Activated T-cell treated with anti-CD3 and anti-CD28 coated beads for 24 hours (primary cell): Measurements from ENCODE around the gene LGR5.

Source experiments
- DNase-seq: peaks from one replicate; pipeline ENCODE4 v3.0.0-alpha.2; 2020; ENCODE audit warnings: low read depth

Gene LGR5

DNA sequence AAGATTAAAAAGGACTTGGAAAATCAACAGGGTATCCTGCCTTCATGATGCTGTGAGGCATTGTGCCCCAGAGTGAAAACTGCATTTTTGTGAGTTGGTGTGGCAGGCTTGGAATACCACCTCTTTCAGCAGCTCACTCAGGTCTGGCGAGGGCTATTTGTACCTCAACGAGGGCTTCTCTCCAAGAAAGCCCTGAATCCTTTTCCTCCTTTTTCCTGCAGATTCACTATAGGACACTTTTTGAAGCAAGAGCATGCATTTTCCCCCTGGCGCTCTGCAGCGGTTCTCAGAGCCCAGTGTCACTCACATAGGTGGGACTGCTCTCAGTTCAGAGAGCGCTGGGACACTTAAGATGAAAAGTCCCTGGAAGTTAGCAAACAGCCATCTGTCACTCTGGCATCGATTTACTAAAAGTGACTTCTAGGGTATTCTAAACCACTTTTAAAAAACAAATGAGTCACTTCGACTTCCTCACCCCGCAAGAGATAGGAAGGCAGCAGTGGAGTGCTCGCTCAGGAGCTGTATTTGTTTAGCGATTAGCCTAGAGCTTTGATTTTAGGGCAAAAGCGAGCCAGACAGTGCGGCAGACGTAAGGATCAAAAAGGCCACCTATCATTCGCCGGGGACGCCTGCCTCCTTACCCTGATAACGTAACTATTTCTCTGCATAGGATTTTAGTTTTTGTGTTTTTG lies 782 bp upstream of the LGR5 start:
- DNase-seq = no peak

DNA sequence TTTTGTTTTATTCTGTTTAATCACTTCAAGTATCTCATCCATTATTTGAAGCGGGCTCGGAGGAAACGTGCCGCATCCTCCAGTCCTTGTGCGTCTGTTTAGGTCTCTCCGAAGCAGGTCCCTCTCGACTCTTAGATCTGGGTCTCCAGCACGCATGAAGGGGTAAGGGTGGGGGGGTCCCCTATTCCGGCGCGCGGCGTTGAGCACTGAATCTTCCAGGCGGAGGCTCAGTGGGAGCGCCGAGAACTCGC lies 311 bp upstream of the LGR5 start:
- DNase-seq = no peak

DNA sequence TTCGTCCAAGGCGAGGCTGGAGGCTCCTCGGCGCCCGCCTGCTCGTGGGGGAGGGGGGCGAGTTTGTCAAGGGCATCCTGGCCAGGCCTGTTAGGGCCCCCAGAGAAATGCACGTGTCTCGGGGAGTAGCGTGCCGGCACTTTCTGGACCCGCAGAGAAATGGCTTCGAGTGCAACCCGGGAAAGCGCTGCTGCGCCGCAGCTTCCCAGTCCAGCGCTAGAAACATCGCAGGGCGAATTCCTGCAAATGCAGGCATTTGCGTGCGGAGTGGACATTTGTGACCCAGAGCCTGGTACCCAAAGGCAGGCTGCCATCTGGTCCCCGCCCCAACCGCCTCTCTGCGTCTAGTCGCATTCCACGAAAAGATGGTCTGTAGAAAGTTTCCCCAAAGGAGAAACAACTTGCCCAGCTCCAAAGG lies 756 bp downstream of the LGR5 start:
- no peak for DNase-seq

DNA sequence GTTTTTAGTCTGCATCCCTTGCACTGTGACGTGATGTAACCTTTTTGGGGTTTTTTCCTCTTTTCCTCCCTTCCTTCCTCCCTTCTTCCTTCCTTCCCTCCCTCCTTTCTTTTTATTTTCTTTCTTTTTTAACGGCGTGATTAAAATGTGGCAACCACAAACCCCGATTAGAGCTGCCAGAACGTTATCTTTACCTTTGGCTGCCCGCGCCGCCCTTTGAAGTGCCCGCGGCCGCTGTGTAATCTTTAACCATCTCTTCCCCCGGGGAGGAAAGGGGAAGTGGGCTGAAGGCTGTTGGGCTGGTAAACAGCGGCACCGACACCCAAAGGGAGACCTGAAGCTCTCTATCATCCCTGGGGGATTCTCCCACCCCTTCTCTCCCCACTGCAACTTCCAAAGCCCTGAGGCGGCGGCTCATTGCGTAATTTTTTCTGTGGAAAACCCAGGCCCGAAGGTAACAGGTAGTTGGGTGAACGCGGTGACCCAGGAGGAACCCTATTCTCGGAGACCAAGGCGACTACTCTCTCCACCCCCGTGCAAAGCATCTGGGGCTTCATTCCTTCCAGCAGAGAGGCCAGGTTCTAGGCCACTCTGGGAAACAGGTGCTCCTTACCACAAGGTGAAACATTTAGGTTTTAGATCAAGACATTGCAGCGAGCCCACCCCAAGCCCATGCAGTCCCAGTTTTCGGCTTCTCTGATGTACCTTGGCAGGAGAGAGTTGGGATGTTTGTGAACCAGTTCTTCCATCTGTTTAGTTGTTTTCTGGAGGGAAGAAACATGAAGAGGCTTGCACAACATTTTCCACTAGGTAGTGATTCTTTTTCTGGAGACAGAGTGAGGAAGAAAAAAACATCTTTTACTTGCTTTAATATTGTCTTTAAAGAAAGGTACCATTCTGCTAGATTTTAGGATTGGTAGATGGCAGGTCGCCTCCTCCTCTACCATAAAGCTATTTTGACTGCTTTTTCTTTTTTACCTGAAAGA lies 1.5 kb downstream of the LGR5 start:
- no peak for DNase-seq

DNA sequence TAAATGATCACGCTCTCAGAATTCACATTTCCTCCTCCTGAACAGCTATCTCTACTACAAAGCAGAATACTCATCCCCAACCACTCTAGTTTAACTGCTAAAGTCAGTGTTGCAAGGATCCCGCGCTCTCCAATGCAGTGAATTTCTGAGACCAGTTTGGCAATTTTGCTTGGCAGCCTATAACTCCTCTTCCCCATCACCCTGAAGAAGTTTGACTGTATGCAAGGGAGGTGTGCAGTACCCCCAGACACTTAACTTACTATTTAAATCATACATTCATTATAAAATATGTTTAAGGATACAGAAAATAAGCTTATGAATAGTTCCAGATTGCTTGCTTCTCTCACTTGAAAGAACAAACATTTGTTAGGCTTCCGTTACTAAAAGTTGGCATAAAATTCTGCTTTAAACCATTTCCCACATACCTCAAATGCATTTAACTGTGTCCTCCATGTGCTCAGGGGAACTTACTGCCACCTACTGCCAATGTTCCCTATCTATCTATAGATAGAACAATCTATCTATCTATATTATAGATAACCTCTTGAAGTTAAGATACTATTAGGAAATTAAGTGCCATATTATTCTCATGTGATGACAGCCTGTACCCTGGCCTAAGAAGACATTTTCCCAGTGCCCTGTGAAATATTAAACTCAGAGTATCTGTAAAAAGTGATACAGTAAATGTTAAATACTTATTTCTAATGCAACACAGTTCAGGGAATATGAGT lies 2.4 kb downstream of the LGR5 start:
- DNase-seq = no peak

DNA sequence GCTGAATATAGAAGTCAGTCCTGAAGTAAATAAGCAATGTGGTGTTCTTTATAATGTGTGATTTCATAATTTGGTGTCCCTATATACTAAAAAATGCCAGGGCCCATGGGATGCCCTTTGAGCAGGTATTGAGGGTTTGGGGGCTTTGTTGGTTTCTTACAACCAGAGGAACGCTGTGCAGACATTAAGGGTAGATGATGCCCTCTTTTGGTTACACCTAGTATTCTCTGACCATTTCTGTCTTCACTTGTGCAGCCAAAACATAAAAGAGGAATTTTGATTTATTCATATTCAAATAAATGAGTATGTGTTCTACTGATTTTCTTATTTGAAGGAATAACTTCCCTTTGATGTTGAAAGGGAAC lies 3.0 kb downstream of the LGR5 start:
- no peak for DNase-seq

DNA sequence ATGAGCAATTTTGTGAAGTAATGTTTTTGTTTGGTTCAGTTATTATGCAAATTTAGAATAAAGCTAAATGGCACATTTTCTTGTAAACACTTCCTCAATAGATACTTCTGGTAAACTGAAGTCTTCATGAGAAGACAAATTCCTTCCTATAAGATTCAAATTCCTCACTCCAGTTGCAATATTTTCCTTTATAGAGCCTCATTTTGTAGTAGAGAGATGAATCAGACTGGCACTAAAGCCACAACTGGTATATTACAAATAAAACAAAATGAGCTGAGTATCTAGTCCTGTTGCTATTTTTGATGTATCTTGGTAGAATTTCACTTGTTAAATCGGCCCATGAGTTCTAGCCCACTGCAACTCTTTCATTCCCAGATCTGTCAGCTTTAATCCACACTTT lies 5.5 kb downstream of the LGR5 start:
- no peak for DNase-seq

DNA sequence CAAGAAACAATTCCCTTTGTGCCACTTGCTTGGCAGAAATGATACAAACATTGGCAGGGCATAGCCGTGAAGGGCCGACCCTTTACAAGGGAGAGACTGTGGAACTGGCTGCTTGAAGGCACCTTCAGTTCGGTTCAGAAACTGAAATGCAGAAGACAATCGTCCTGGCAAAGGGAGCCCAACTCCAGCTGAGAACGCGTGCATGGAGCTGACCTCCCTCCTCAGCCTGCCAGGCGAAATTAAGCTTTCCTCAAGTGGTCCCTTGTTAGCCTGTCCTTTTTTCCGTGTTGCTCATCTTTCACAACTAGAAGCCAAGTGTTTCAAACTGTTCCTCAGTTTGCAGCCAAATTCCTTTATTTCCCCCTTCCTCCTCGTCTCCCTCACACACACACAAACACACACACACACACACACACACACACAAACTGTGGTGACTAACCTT lies 8.1 kb downstream of the LGR5 start:
- no peak for DNase-seq

DNA sequence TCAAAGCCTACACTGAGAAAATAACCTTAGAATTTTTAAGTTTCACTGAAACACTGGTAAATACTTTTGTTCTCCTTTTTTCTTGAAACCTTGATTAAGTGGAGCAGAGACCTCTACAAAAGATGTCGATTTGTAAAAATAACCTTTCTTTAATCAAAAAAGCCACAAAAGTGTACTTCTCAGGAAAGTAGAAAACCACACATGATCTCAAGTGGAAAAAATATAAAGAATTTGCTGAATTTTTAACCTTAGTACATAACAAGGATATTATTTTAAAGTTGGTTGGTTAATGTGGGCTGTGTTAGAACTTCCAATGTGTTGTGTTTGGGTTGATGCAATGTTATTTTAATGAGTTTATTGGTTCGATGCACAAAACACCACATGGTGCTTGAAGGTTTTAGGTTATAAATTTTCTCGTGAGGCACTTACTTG lies 8.6 kb downstream of the LGR5 start:
- DNase-seq = no peak

DNA sequence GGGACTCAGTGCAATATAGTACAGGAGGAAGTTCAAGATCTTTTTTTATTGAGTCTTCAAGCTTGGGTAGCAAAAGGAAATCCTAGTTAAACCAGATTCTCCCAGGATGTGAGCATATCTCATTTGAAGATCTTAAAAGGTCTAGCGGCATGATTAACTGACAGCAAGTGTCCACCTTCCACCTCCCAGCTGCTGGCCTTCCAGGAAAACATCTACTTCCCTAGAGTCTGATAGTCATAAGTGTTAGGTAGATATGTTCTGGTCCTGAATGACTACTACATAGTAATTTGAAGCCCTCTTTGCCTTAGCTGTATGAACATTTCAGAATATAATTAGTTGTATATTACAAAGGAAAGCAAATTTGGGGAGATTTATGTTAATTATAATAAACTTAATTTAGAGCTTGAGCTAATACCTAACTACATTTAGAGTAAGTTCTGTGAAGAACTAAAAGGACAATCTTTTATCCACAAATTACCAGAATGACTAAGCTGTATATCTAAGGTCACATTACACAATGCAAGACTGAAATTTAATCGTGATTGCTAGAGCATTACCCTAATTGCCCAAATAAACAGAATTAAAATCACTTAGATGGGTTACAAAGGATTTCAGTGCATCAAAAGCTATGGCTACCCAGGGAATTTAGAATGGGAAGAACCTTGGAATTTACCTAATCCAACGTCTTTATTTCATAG lies 9.9 kb downstream of the LGR5 start:
- no peak for DNase-seq

DNA sequence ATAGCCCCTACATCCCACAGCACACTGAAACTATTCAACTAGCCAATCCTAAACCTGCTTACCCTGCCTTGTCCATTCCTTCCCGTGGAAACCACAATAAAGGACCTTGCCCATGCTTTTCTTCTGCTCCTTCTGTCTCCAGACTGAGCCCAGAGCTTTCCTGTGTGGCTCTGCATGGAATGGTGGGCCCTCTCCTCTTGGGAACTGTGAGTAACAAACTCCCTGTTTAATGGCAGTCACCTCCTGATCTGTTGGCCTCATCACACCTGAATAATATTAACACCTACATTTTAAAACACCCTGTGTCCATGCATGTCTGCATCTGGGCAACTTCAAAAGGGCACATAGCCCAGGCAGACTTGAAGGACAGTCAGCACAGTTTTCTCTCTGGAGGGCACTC lies 12.4 kb downstream of the LGR5 start:
- no peak for DNase-seq

DNA sequence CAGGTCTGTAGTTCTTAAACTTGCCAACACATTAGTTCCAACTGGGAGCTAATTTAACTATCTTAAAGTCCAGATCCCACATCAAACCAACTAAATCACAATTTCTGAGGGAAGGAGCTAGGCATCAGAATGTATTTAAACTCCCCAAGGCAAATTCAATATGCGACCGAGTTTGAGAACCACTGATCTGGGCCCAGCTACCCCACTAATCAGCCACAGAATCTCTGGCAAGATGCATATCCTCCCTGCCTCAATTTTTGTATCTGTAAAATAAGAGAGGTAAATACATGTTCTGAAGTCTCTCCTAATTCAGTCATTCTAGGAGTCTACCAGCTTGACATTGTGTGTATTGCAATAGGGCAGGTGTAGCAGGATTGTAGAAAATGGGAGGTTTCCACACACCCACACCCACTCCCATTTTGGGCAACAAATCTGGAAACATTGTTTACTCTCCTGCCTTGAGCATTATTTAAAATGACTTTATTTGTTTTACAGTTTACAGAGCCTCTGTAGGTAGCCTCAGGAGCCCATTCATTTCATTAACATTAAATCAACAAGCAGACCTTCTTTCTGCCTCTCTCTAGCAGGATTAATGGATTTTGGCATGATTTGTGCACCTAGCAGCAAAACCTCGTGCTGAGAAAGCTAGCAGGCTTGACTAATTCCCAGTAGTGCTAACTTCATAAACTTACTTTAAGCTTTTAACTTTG lies 15.6 kb downstream of the LGR5 start:
- DNase-seq = no peak

DNA sequence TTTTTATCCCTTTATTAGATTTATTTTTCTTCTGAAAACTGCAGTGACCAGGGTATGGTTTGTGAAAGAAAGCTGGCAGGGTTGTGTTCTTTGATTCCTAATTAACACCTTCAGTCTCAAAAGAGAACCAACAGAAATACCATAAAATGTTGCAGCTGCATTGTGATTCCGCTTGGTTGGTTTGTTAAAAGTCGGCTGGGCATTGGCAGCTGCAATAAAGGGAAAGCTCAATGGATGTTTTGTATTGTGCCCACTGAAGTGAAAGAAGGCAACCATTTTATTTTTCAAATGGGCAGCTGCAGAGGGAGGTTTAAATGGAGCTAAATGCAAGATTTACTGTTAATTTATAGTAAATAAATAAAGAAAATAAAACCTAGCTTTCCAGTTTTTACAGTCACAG lies 16.7 kb downstream of the LGR5 start:
- no peak for DNase-seq

DNA sequence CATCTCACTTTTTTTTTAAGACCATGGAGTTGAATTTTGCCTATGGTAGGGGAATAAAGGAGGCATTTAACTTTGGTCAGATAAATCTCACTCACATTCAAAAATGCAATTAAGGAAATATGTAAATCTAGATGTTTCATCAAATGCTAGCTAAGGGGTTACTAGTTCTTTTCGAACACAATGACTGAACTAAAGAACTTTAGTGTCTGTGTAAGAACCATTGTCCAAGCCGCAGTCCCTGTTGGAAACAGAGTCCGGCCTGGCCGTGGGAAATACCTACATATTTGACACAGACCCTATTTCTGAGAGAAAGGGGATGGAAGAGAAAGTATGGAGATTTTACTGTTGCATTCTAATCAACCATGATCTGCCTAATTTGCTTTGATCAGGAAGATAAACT lies 17.4 kb downstream of the LGR5 start:
- no peak for DNase-seq

DNA sequence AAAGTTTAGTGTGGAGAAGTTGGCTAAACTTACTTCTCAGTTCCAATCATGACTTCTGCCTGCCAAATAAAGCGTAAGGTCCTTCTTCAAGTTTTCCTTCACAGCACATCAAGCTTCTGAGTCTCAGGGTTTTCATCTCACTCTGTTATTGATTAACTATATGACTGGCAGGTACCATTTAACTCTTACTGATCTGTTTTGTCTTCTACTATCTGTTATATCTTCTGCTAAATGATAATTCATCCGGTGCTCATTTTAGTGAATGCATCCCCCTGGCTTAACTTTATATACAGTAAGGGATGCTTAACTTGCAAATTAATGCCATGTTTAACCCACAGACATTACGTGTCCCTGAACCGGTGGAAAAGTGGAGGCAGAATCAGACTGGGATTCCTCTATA lies 20.7 kb downstream of the LGR5 start:
- no peak for DNase-seq

DNA sequence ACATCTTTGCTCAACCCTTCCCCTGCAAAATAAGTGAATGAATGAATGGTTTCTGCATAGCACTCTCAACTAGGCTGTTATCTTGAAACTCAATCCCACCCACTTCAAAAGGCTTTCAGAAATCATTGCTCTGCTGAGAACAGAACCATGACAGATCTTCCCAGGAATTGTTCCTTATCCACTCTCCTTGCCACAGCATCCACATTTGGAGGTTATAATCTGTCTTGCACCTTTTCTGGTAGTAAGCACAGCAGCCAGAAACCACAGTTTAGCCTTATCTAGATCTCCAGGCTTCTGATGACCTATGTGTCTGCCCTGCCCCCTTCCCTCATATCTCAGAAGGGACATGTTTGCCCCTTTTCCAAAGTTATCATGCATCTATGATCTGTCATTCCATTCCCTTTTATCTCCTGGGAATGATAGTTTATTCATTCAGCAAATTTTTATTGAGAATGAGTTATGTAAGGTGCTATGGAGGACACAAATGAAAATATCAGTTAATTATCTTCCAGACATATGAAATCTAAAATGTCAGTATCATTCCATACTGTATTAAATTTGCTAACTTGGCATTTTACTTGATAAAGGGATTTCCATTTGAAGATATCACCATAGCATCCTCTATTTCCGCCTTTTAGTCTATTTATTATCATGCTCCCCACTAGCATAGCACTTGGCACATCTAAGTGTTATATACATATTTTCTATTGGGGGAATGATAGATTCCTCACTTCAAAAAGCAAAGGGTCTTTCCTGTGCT lies 21.4 kb downstream of the LGR5 start:
- DNase-seq = no peak

DNA sequence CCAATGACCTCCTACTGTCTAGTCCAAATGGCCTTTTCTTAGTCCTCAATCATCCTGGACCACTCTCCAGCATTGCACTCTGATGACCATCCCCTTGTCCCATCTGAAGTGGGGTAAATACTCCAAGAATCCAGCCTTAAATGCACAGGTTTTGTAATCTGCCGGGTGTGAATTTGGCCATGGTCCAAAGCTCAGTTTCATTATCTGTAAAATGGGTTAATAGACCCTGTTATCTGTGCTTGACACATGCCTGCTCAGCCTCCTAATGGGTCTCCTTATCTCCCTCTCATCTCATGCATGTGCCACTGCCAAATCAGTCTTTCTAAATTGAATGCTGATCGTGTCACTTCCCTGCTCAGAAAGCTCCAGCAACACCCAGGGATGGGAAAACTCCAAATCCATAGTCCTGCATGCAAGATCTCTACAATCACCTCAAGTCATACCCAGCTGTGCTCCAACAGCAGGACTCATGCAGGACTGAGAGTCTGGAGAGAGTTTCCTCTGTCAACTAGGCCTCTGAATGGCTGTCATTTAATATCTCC lies 22.3 kb downstream of the LGR5 start:
- DNase-seq = no peak

DNA sequence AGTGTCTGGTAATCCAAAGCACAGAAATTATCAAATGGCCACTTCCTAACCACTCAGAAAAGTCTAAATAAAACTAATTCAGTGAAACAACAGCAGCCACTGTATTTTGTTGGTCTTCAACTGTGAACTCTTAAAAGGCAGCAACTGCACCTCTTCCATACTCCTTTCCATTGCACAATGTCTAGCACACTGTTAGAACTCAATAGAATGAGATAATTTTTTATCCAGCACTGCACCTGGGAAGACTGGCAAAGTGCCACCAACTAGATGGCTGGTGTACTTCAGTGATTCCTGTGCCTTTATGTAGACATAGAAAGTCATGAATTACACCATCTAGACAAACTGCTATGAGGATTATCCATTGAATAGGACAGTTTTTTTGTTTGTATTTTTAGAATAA lies 26.2 kb downstream of the LGR5 start:
- DNase-seq = no peak

DNA sequence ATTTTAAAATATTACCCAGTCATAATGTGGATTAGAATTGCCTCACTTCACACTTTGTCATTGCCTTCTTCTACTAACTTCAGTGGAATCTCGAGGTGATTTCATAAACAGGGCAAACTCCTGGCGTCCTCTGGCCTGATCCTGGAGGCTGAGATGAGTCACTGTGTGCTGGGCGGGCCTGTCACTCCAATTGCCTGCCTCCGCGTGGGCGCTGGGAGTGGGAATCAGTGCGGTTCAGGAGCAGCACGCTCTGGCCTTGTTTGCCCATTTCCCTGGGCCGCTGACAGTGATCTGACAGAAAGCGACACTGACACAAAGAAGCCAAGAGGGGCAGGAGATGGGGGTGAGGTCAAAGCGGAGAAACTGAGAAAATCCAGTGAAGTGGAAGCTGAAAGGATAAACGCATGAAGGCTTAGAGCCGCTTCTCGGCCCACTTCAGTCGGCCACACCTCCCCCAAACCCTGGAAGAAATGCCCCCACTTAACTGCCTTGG lies 29.7 kb downstream of the LGR5 start:
- no peak for DNase-seq

DNA sequence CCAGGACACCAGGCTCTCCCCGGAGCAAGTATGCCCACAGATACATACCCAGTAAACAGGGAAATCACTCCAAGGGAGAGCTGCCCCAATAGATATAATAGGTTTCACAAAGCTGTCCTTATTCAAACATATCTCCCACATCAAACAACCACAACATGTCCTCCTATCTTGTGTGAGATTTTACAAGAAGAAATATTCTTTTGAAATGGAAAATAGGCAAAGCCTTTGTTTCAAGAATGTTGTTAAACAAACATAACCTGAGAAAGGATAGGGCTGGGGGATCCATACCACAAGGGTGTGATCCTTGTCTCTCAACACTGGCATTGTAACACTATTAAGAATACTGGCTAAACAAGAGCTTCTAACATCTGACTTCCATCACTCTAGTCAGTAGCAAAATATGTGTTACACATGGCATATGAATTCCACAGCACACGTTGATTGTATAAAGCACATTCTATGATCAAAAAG lies 32.9 kb downstream of the LGR5 start:
- DNase-seq = no peak
